ENCODE results near the gene DBNL.

DBNL gene

GRCh38 chr7:44096326-44096881 lies 51.9 kb downstream of the DBNL start:
- no peak for TF ChIP-seq CTCF (IDR thresholded peaks at IDR 0.05; ENCODE audit: extremely low read depth, missing control alignments)
- no peak for DNase-seq (ENCODE audit: low spot score)

- no peak for TF ChIP-seq CTCF (IDR thresholded peaks at IDR 0.05; ENCODE audit: extremely low read depth, missing control alignments)
- DNase-seq (ENCODE audit: low spot score): peak; percentile 68
Measured at GRCh38 chr7:44097064-44097932, 52.8 kb downstream of the DBNL start.

GRCh38 chr7:44098092-44099068 lies 53.9 kb downstream of the DBNL start:
- no peak for DNase-seq (ENCODE audit: low spot score)
- TF ChIP-seq CTCF (IDR thresholded peaks at IDR 0.05; ENCODE audit: extremely low read depth, missing control alignments): no peak

- DNase-seq (ENCODE audit: low spot score): no peak
- no peak for TF ChIP-seq CTCF (IDR thresholded peaks at IDR 0.05; ENCODE audit: extremely low read depth, missing control alignments)
Measured at GRCh38 chr7:44099669-44100068, 55.2 kb downstream of the DBNL start.

GRCh38 chr7:44100458-44101302 lies 56.2 kb downstream of the DBNL start:
- DNase-seq (ENCODE audit: low spot score): peak; percentile 41
- no peak for TF ChIP-seq CTCF (IDR thresholded peaks at IDR 0.05; ENCODE audit: extremely low read depth, missing control alignments)

- DNase-seq (ENCODE audit: low spot score): no peak
- no peak for TF ChIP-seq CTCF (IDR thresholded peaks at IDR 0.05; ENCODE audit: extremely low read depth, missing control alignments)
Measured at GRCh38 chr7:44101303-44101965, 56.9 kb downstream of the DBNL start.
